Gastroesophageal sphincter (tissue), 4 donors: Measurements from ENCODE around the gene DBH. TPM values are rescaled to one million over a fixed set of nuclear protein-coding genes. Genes with fewer than 3 reads are reported as not detected.
A peak's percentile ranks its signal among the peaks of the same experiment; 100 is the strongest.

ENCODE experiments used
- ATAC-seq: fragments of 150-250 bp; one replicate; pipeline ENCODE4 v1.9.1; 2016; ENCODE audit warnings: mild to moderate bottlenecking, moderate library complexity
- H3K27ac ChIP-seq, 4 donors: fragments of 200-600 bp; sonication (generic) in 3 of 4; 1 replicate in 3 of 4; 2 replicates in 1 of 4; pipeline ENCODE4 v1.5.1; 2016 to 2019
- H3K27me3 ChIP-seq: fragments of 200-600 bp; sonication (generic); one replicate; pipeline ENCODE4 v1.5.1; 2019
- H3K36me3 ChIP-seq, 2 donors: fragments of 200-600 bp; sonication (generic); one replicate each; pipeline ENCODE4 v1.5.1; 2019; ENCODE audit warnings: control low read depth in 1 of 2
- H3K4me1 ChIP-seq, 3 donors: fragments of 200-600 bp; sonication (generic); 1 replicate in 2 of 3; 2 replicates in 1 of 3; pipeline ENCODE4 v1.5.1; 2016 to 2019; ENCODE audit warnings: control low read depth in 2 of 3
- H3K4me3 ChIP-seq, 2 donors: fragments of 200-600 bp; sonication (generic); one replicate each; pipeline ENCODE4 v1.5.1; 2019; ENCODE audit warnings: mild to moderate bottlenecking in 1 of 2, moderate library complexity in 1 of 2
- H3K9me3 ChIP-seq, 3 donors: fragments of 200-600 bp; sonication (generic); one replicate each; pipeline ENCODE4 v1.5.1; 2017 to 2019; ENCODE audit warnings: control low read depth in 2 of 3
- CTCF ChIP-seq, 4 experiments: fragments of 200-600 bp in 2 of 4; fragments of 450-650 bp in 2 of 4; sonication (generic) in 1 of 4; IDR thresholded peaks; one replicate each; pipeline ENCODE4 v1.5.1; 2017 to 2019; ENCODE audit warnings: antibody characterized with exemption in 4 of 4, mild to moderate bottlenecking in 2 of 4, moderate library complexity in 2 of 4
- EP300 ChIP-seq: sonication (generic); formaldehyde crosslinking; IDR thresholded peaks from one replicate; pipeline ENCODE4 v1.6.1; 2017; ENCODE audit warnings: antibody characterized with exemption, mild to moderate bottlenecking
- POLR2A ChIP-seq, 2 donors: fragments of 450-650 bp; IDR thresholded peaks; one replicate each; pipeline ENCODE4 v1.6.1; 2017; ENCODE audit warnings: antibody characterized with exemption in 2 of 2, mild to moderate bottlenecking in 2 of 2, moderate library complexity in 1 of 2
- POLR2AphosphoS5 ChIP-seq: sonication (generic); formaldehyde crosslinking; IDR thresholded peaks from one replicate; pipeline ENCODE4 v1.6.1; 2017; ENCODE audit warnings: antibody characterized with exemption
- WGBS, 2 donors: methylation state at CpG; one replicate each; pipeline ENCODE4 v1.1.5; 2018; ENCODE audit warnings: low coverage in 1 of 2; 5-methylcytosine and 5-hydroxymethylcytosine counted together
- total RNA-seq, 4 donors: library from RNA; depleted of rRNA; stranded (reverse); fragments of >200 nt; gene quantifications; one replicate each; pipeline ENCODE4 v1.1.0, GENCODE V29; 2016

The DBH gene
- total RNA-seq: not detected

DNA sequence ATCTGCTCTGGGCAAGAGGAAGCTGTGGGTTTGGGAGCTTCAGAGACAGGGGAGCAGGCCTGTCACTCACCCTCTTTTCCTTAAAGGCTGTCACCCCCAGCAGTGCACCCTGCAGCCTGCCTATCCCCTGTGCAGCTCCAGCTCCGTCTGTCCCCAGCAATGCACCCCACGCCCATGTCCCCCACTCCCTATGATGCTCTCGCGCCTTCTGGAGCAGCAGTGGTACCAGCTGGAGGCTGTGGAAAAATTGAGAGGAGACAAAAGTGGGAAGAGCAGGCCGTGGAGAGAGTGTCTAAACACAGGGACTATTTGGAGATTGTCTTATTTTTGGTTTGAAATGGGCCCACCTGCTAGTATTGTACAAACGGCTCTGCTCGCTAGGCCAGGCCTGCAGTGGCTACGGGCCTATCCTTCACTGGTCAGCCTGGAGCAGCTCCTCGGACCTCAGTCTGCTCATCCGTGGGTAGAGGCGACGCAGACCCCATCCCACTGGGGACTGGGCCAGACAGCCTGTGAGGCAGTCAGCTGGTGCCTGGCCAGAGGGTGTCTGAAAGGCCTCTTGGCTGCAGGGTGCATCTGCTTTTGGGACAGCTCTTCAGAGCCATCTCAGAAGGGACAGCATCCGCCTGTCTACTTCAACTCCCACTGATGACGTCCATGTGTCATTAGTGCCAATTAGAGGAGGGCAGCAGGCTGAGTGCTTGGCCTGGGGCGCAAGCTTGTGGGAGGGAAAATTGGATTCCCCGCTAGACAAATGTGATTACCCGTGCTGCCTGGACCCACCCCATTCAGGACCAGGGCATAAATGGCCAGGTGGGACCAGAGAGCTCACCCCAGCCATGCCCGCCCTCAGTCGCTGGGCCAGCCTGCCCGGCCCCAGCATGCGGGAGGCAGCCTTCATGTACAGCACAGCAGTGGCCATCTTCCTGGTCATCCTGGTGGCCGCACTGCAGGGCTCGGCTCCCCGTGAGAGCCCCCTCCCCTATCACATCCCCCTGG is at the start of gene DBH:
Gene DBH (plus strand): TSS at position 831 of the 999 bp plus-strand sequence. CDS start 9 bp downstream, at position 840.
- WGBS, 2 donors: 20% methylated on average over 1 of the region's 24 CpGs; no CpG with 5 or more reads in 1 of the 2 donors
- no peak for TF ChIP-seq CTCF (IDR thresholded peaks at IDR 0.05)
- no peak for TF ChIP-seq POLR2A (IDR thresholded peaks at IDR 0.05)
- no peak for TF ChIP-seq EP300
- TF ChIP-seq POLR2AphosphoS5: no peak
- Histone ChIP-seq H3K9me3 (no peaks in the 10 kb centered on the region), H3K4me3 (no peak within 1 kb of the TSS), H3K27me3 (peaks cover 90% of the 10 kb centered on the region), H3K27ac (no peak within 1 kb of the TSS), H3K4me1 (peaks cover 0 to 6% (median 0%) of the 10 kb centered on the region in 3 donors), H3K36me3 (no peaks in the 10 kb centered on the region)
- ATAC-seq: no peak

DNA sequence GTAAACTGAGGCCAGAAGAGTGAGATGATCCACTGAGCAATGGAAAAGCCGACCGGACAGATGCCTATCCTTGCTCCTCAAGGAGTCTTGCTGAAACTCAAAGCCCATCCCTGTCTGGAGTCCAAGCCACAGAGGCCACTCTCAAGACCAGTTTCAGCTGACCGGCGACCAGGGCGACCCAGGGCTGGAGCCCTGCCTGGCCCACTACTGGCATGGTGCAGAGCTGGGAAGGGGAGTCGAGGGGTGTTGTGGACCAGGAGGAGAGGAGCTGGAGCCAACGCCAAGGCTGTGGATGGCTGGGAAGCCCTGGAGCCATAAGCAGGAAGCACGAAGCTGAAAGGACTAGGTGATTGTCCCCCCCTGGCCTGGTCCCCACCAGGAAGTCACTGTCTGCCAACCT is 49.1 kb upstream of the DBH start:
- Histone ChIP-seq H3K4me3 (no peak overlapping the region), H3K27ac (no peak overlapping the region), H3K27me3 (peaks cover 86% of the 10 kb centered on the region), H3K9me3 (no peaks in the 10 kb centered on the region), H3K36me3 (no peaks in the 10 kb centered on the region), H3K4me1 (peaks cover 0 to 22% (median 0%) of the 10 kb centered on the region in 3 donors)
- no peak for TF ChIP-seq EP300
- no peak for TF ChIP-seq POLR2AphosphoS5
- TF ChIP-seq CTCF (IDR thresholded peaks at IDR 0.05): no peak
- no peak for TF ChIP-seq POLR2A (IDR thresholded peaks at IDR 0.05)
- ATAC-seq: no peak
- WGBS, 2 donors: no CpG with 5 or more reads among the region's 8 CpGs

DNA sequence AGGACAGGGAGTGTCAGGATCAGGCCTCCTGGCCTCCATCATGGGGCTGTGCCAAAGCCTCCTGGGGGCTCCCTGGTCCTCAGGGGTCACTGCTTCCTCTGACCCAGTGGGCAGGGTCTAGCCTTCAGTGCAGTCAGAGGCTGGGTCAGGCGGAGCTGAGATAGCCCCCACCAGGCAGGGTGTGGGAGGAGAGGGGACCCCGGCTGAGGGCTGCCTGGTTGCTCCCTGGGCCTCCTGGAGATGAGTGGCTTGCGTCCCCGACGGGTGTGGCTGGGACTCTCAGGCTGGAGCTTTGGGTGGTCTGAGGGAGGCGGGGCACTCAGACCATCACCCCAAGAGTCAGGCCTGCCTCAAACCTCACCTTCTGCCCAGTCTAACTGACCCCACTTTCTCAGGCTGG is 48.7 kb upstream of the DBH start:
- TF ChIP-seq POLR2AphosphoS5 (no peak), POLR2A (IDR thresholded peaks at IDR 0.05) (no peak), EP300 (no peak)
- Histone ChIP-seq H3K36me3 (no peaks in the 10 kb centered on the region), H3K9me3 (no peaks in the 10 kb centered on the region), H3K4me1 (peaks cover 0 to 22% (median 0%) of the 10 kb centered on the region in 3 donors), H3K27me3 (peaks cover 90% of the 10 kb centered on the region), H3K4me3 (no peak overlapping the region), H3K27ac (no peak overlapping the region)
- 84% methylated on average over 5 of the region's 6 CpGs; no CpG with 5 or more reads in 1 of the 2 donors for WGBS, 2 donors
- ATAC-seq: no peak

- no peak overlapping the region for H3K27ac ChIP-seq
- no peaks in the 10 kb centered on the region for H3K9me3 ChIP-seq
- 43 to 67% methylated on average over 4 to 5 of the region's 19 CpGs for WGBS, 2 donors
- H3K27me3 ChIP-seq: peaks cover 88% of the 10 kb centered on the region
- no peaks in the 10 kb centered on the region for H3K36me3 ChIP-seq
- TF ChIP-seq POLR2A (IDR thresholded peaks at IDR 0.05) (no peak), CTCF (IDR thresholded peaks at IDR 0.05) (peak in 2 of 4 experiments; percentile 8 to 36)
- peaks cover 0 to 15% (median 0%) of the 10 kb centered on the region in 3 donors for H3K4me1 ChIP-seq
- ATAC-seq: no peak
- no peak overlapping the region for H3K4me3 ChIP-seq
Observed at GRCh38 chr9:133589454-133590227, 46.5 kb upstream of the DBH start.

DNA sequence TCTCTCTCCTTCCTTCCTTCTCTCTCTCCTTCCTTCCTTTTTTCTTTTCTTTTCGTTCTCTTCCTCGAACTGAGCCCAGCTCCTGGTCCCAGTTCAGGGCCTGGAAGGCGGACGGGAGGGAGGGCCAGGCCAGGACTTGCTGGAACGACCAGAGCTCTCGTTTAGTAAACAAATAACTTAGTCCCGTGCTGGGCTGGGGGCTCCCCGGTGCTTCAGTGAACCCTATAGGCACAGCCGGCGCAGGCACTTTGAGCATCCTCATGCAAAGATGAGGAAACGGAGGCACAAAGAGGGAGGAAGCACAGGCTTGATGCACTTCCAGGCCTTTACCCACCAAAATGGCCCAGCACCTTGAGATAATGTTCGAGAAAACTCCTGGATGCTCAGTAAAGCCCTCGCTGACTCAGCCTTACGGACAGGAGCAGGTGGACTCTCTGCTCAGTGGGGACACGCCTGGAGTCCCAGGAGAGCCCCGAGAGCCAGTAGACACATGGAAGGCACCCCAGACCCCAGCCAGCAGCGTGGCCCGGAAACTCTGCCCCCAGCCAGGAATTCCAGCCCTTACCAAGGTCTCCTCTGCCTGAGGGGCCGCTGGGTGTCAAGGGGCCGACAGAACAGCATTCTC is 45.8 kb upstream of the DBH start:
- H3K9me3 ChIP-seq: no peaks in the 10 kb centered on the region
- TF ChIP-seq POLR2A (IDR thresholded peaks at IDR 0.05) (no peak), CTCF (IDR thresholded peaks at IDR 0.05) (no peak)
- peaks cover 0 to 8% (median 0%) of the 10 kb centered on the region in 3 donors for H3K4me1 ChIP-seq
- H3K27ac ChIP-seq: no peak overlapping the region
- H3K4me3 ChIP-seq: no peak overlapping the region
- ATAC-seq: no peak
- peaks cover 88% of the 10 kb centered on the region for H3K27me3 ChIP-seq
- WGBS, 2 donors: 40 to 77% methylated on average over 5 to 7 of the region's 20 CpGs
- no peaks in the 10 kb centered on the region for H3K36me3 ChIP-seq
